NCI-H2107 (cell line): ENCODE measurements around the gene GRIN2C.

Source experiments
- DNase-seq: peaks from one replicate; lab custom pipeline; 2025; lab: John Stamatoyannopoulos, UW

The GRIN2C gene

GRCh38 chr17:74799097-74799496, 60.6 kb downstream of the GRIN2C start:
- DNase-seq, result no peak

GRCh38 chr17:74798239-74798707, 61.4 kb downstream of the GRIN2C start:
- no peak for DNase-seq

- DNase-seq, result no peak
Measured at GRCh38 chr17:74797824-74798223, 61.9 kb downstream of the GRIN2C start.

- no peak for DNase-seq
Measured at GRCh38 chr17:74796866-74797265, 62.8 kb downstream of the GRIN2C start.

GRCh38 chr17:74796211-74796610, 63.5 kb downstream of the GRIN2C start:
- DNase-seq, result no peak

- DNase-seq, result no peak
Measured at GRCh38 chr17:74795327-74796020, 64.2 kb downstream of the GRIN2C start.

GRCh38 chr17:74792586-74793105, 67.0 kb downstream of the GRIN2C start:
- no peak for DNase-seq
